ENCODE data around the gene CILP.
"Not testable (repeated sequence)": the region's sequence is repeated elsewhere in the genome, so short reads cannot be mapped to it uniquely, and the experiment has no call there.

Gene CILP, protein sequence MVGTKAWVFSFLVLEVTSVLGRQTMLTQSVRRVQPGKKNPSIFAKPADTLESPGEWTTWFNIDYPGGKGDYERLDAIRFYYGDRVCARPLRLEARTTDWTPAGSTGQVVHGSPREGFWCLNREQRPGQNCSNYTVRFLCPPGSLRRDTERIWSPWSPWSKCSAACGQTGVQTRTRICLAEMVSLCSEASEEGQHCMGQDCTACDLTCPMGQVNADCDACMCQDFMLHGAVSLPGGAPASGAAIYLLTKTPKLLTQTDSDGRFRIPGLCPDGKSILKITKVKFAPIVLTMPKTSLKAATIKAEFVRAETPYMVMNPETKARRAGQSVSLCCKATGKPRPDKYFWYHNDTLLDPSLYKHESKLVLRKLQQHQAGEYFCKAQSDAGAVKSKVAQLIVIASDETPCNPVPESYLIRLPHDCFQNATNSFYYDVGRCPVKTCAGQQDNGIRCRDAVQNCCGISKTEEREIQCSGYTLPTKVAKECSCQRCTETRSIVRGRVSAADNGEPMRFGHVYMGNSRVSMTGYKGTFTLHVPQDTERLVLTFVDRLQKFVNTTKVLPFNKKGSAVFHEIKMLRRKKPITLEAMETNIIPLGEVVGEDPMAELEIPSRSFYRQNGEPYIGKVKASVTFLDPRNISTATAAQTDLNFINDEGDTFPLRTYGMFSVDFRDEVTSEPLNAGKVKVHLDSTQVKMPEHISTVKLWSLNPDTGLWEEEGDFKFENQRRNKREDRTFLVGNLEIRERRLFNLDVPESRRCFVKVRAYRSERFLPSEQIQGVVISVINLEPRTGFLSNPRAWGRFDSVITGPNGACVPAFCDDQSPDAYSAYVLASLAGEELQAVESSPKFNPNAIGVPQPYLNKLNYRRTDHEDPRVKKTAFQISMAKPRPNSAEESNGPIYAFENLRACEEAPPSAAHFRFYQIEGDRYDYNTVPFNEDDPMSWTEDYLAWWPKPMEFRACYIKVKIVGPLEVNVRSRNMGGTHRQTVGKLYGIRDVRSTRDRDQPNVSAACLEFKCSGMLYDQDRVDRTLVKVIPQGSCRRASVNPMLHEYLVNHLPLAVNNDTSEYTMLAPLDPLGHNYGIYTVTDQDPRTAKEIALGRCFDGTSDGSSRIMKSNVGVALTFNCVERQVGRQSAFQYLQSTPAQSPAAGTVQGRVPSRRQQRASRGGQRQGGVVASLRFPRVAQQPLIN

DNA sequence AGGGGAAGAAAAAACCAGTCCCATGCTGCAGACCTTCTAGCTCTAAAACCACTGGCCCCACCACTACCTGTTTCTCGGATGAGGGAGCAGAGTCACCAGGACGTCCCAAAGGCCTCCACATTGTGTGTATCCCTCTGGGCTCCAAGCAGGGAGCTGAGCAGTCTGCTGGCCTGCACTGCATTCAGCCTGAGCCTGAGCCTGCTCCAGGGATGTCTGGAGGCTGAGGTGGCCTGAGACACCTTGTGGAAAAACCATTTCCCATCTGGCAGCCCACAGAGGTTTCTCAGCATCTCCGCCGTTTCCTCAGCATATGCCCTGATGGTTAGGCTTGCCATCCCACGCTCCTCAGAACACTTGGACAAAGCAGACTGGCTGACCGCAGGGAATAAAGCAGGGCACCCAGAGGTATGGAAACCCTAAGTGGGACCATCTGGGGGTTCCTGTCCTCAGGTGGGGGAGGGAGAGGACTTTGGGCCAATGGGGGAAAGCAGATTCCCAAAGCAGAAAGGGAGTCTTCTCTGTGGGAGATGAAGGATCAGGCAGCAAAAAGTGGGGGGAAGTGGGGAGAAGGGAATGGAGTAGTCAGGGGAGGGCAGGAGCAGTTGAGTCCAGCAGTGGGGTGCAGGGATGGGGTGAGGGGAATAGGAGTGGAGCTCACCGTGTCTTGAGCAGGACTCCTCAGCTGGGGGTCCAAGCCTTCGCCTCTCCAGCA is at the start of gene CILP:
Gene CILP (minus strand): TSS at position 704 of the 712 bp plus-strand sequence. CDS start 1,718 bp downstream, outside the sequence.
- DNase-seq, result no peak

- no peak for DNase-seq
Measured at GRCh38 chr15:65260968-65261367, 49.7 kb upstream of the CILP start.

- no peak for DNase-seq
Measured at GRCh38 chr15:65259367-65259797, 48.1 kb upstream of the CILP start.

- DNase-seq, result no peak
Measured at GRCh38 chr15:65258375-65259262, 47.3 kb upstream of the CILP start.

- DNase-seq, result no peak
Measured at GRCh38 chr15:65255486-65256140, 44.3 kb upstream of the CILP start.

DNA sequence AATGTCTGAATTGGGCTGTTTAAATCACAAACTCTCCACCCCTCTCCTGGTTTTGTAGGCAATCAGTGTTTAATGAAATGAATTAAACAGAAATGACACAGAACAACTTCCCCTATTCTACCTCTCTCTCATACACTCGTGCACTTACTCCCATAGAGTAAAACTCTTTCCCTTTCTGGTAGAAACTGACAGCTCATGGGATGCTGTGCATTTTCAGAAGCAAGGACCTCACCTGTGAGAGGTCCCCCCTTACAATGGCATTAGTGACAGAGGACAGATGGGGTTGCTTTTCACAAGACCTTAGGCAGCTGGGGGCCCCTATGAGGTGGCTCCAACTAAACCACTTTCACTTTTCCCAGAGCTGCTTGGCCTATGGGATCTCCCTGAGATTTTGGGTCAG is 43.5 kb upstream of the CILP start:
- DNase-seq, result no peak

GRCh38 chr15:65254356-65254755 is 43.1 kb upstream of the CILP start:
- DNase-seq, result no peak

DNA sequence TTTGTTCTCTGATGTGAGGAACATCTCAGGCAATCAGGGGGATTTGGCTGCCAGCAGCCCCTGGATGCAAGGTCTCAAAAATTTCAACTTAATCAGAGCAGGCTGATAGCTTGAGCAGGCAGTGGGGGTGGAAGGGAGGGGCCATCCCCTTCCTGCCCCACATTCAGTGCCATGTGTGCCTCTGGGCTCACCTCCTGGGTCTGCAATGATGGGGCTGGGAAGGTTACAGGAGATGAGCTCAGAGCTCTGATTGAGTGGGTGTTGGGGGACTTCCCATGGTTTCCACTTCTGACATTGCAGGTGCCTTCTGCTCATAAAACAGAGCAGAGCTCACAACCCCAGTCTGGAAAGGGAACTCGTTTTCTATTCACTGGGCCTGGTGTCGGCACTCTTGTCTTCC is 38.4 kb upstream of the CILP start:
- no peak for DNase-seq

- DNase-seq, result no peak
Measured at GRCh38 chr15:65248511-65249255, 37.4 kb upstream of the CILP start.

DNA sequence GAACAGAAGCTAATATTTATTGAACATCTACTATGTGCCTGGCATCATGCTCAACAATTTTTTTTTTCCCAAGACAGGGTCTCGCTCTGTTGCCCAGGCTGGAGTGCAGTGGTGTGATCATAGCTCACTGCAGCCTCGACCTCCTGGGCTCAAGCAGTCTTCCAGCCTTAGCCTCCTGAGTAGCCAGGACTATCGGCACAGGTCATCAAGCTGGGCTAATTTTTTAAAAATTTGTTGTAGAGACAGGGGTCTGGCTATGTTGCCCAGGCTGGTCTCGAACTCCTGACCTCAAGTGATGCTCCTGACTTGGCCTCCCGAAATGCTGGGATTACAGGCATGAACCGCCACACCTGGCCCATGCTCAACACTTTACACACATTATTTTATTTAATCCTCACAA is 35.7 kb upstream of the CILP start:
- no peak for DNase-seq

DNA sequence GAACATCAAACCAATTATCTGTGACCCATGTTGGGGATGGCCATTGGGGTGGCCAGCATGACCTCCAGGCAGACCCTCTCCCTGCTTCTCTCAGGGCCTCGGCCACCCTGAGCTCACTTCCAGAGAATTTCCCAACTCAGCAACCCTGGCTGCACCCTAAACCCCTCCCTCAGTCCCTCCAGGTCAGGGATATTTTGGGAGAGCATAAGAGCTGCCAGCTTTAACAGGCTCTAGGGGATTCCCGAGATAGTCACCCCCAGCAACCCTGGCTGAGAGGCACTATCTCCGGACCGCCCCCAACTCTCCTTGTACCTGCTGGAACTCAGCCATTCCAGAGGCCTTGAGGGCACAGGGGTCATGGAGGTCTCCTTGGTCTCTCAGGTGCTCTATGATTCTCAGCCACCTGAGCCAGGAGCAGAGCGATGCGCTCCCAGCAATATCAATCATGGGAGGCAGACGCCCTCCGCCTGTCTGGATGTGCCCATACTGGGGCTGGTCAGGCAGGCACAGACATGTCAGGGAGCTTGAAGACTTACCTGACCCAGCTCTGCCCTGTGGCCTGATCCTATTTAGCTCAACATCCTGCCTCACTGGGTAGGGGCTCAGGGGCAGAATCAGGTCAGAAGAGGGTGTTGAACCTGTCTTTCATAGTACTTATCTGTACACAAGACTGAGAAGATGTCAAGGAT is 34.9 kb upstream of the CILP start:
- no peak for DNase-seq

- DNase-seq, result no peak
Measured at GRCh38 chr15:65245096-65245856, 34.0 kb upstream of the CILP start.

DNA sequence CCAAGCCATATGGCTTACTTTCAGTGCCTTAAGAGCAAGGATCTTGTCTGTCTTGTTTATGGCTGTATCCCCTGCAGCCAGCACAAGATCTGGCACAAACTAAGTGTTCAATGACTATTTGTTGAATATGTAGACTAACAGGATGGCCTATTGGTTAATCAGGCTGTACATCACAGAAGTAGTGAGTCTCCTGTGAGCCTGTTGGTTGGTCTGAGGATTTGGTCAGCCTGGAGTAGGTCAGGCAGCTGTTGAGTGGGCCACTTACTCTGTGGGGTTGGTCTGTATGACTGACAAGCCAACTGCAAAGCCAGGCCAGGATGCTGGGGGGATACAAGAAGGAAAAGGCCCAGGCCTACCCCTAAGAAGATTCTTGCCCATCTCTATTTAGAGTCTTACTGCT is 33.4 kb upstream of the CILP start:
- no peak for DNase-seq

DNA sequence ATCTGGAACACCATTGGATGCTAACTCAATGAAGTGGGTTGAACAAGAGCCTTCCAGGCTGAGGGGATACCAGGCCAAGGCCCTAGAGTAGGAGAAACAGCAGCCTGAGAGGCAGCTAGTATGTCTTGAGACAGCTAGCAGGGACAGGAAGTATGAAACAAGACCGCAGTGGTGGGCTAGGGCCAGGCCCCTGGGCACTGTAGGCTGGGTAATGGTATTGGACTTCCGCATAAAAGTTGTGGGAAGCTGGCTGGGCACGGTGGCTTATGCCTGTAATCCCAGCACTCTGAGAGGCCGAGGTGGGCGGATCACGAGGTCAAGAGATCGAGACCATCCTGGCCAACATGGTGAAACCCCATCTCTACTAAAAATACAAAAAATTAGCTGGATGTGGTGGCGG is 25.2 kb upstream of the CILP start:
- DNase-seq, result not testable (repeated sequence)

DNA sequence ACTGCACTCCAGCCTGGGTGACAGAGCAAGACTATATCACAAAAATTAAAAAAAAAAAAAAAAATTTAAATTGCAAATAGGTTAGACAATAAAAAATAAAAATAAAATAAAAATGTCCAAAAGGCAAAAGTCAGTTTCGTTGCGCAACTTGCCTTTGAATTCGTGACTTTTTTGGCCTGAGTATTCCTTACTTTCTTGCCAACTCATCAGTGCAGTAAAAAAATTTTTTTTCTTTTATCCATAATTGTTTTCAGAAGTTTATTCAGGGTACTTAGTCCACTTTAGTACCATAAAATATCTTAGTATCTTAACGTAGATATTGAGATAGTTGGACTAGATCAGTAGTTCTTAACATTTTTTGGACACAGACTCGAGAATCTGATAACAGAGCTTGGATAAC is 22.4 kb upstream of the CILP start:
- DNase-seq, result no peak

DNA sequence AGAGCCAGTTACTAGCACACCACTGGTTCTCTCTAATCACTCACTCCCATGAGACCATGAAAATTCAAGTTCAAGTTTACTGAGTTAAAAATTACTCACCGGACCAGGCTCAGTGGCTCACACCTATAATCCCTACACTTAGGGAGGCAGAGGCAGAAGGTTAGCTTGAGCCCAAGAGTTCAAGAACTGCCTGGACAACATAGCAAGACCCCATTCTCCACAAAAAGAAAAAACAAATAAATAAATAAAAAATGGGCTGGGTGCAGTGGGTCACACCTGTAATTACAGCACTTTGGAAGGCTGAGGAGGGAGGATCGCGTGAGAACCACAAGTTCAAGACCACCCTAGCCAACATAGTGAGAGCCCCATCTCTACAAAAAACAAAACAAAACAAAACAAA is 21.2 kb upstream of the CILP start:
- no peak for DNase-seq

GRCh38 chr15:65231306-65231705 is 20.0 kb upstream of the CILP start:
- no peak for DNase-seq

GRCh38 chr15:65226901-65227300 is 15.6 kb upstream of the CILP start:
- not testable (repeated sequence) for DNase-seq

DNA sequence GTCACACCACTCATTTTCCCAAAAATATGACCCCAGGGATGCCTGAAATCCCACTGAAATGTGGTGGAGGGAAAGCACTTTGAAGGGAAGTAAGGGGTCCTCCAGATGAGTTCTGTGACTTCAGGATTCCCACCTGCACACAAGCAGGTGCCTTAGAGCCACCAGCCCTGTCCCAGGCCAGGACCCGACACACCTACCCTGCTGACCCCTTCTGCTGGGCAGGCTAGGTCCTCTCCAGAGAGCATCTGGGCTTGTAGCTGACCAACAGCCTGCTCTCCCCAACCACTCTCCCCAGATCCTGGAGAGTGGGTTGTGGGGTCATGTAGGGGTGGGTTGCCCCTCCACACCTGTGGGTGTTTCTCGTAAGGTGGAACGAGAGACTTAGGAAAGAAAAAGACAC is 14.9 kb upstream of the CILP start:
- no peak for DNase-seq
